Transverse colon (tissue), 3 donors: Measurements from ENCODE around the gene PI16.

ENCODE experiments used
- EP300 ChIP-seq: sonication (generic); formaldehyde crosslinking; IDR thresholded peaks from one replicate; pipeline ENCODE4 v1.6.1; 2017; ENCODE audit warnings: antibody characterized with exemption, low read depth
- TF ChIP-seq, protein P1 (sequence below), 5 experiments: fragments of 200-600 bp in 3 of 5; fragments of 450-650 bp in 2 of 5; sonication (generic) in 3 of 5; IDR thresholded peaks; 1 replicate in 2 of 5; 2 replicates in 3 of 5; pipeline ENCODE4 v1.5.1; 2016 to 2017; ENCODE audit warnings: antibody characterized with exemption in 5 of 5, inconsistent platforms in 3 of 5, mild to moderate bottlenecking in 2 of 5, moderate library complexity in 1 of 5

DNA sequence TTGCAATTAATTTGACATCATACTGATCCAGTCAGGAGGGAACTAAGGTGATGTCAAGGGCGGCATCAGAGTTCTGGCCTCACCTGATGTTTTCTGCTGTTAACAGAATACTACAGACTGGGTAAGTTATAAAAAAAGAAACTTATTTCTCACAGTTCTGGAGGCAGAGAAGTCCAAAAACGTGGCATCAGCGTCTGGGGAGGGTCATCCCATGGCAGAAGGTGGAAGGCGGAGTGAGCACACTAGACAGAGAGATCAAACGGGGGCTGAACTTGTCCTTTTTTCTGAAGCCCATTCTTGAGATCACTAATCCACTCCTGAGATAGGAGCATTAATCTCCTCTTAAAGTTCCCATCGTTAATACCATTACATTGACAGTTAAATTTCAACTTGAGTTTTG is 34.7 kb downstream of the PI16 start:
- TF ChIP-seq EP300 = no peak
- TF ChIP-seq, protein P1, sequence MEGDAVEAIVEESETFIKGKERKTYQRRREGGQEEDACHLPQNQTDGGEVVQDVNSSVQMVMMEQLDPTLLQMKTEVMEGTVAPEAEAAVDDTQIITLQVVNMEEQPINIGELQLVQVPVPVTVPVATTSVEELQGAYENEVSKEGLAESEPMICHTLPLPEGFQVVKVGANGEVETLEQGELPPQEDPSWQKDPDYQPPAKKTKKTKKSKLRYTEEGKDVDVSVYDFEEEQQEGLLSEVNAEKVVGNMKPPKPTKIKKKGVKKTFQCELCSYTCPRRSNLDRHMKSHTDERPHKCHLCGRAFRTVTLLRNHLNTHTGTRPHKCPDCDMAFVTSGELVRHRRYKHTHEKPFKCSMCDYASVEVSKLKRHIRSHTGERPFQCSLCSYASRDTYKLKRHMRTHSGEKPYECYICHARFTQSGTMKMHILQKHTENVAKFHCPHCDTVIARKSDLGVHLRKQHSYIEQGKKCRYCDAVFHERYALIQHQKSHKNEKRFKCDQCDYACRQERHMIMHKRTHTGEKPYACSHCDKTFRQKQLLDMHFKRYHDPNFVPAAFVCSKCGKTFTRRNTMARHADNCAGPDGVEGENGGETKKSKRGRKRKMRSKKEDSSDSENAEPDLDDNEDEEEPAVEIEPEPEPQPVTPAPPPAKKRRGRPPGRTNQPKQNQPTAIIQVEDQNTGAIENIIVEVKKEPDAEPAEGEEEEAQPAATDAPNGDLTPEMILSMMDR (IDR thresholded peaks at IDR 0.05) = no peak
